ENCODE measurements around the gene BRD4.

Gene BRD4

DNA sequence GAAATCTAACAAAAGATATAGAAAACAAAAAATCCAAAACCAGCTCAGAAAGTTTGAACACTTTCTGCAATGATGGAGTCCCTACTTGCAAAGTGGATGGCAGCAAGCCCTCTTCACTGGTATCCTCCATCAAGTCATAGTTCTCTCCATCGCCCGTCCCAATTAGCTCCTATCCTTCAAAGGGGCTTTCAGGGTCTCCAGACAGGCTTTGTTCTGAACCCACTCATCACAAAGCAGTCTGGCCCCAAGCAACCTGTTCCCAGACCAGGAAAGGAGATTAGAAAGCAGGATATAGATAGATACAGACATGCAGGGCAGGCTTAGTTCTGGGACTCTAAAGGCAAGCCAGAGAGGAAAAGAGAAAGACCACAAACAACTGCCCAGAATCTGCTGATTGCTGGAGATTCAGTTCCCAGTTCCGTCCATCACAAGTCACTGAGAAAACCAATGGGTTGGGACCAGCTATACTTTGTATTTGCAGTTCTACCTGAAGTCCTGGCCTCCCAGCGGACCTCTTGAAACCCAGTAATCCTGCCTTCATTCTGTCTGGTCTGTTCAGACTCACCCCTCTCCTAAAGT lies 52.9 kb downstream of the BRD4 start:
- H3K9me3 ChIP-seq (ENCODE audit: low read depth, low read length): no peaks in the 10 kb centered on the region
- no peak overlapping the region for H3K27ac ChIP-seq
- H3K36me3 ChIP-seq (ENCODE audit: insufficient read depth, low read length): peaks cover 3% of the 10 kb centered on the region; the same call in 1 of the 2 replicates
- TF ChIP-seq FOXP2 (optimal IDR thresholded peaks at IDR 0.05; ENCODE audit: control extremely low read depth, extremely low read length, insufficient read depth): no peak
- no peak for TF ChIP-seq EZH2 (IDR thresholded peaks at IDR 0.05)
- TF ChIP-seq POLR2AphosphoS5 (IDR thresholded peaks at IDR 0.05; ENCODE audit: borderline replicate concordance, low read depth, low read length): no peak
- no peak overlapping the region for H3K9ac ChIP-seq (ENCODE audit: insufficient read length)
- no peak for DNase-seq (ENCODE audit: low read depth, low spot score)
- H3K4me3 ChIP-seq: no peak overlapping the region

GRCh38 chr19:15276620-15277215 lies 55.6 kb downstream of the BRD4 start:
- H3K9ac ChIP-seq (ENCODE audit: insufficient read length): no peak overlapping the region

GRCh38 chr19:15274477-15274876 lies 57.9 kb downstream of the BRD4 start:
- no peak overlapping the region for H3K27ac ChIP-seq
- H3K4me3 ChIP-seq: no peak overlapping the region
- TF ChIP-seq FOXP2 (optimal IDR thresholded peaks at IDR 0.05; ENCODE audit: control extremely low read depth, extremely low read length, insufficient read depth): no peak
- no peak for TF ChIP-seq POLR2AphosphoS5 (IDR thresholded peaks at IDR 0.05; ENCODE audit: borderline replicate concordance, low read depth, low read length)
- TF ChIP-seq EZH2 (IDR thresholded peaks at IDR 0.05): no peak
- no peak overlapping the region for H3K9ac ChIP-seq (ENCODE audit: insufficient read length)
- H3K36me3 ChIP-seq (ENCODE audit: insufficient read depth, low read length): peaks cover 43% of the 10 kb centered on the region
- no peaks in the 10 kb centered on the region for H3K9me3 ChIP-seq (ENCODE audit: low read depth, low read length)
- no peak for DNase-seq (ENCODE audit: low read depth, low spot score)

More at GRCh38 chr19:15276620-15277215, 55.6 kb downstream of the BRD4 start:
- DNase-seq (ENCODE audit: low read depth, low spot score): no peak
- TF ChIP-seq POLR2AphosphoS5 (IDR thresholded peaks at IDR 0.05; ENCODE audit: borderline replicate concordance, low read depth, low read length) (no peak), EZH2 (IDR thresholded peaks at IDR 0.05) (no peak), FOXP2 (optimal IDR thresholded peaks at IDR 0.05; ENCODE audit: control extremely low read depth, extremely low read length, insufficient read depth) (no peak)
- H3K27ac ChIP-seq: no peak overlapping the region
- no peaks in the 10 kb centered on the region for H3K9me3 ChIP-seq (ENCODE audit: low read depth, low read length)
- no peak overlapping the region for H3K4me3 ChIP-seq
- peaks cover 21% of the 10 kb centered on the region for H3K36me3 ChIP-seq (ENCODE audit: insufficient read depth, low read length)

GRCh38 chr19:15269806-15270205 lies 62.5 kb downstream of the BRD4 start:
- Histone ChIP-seq H3K4me3 (no peak overlapping the region), H3K27ac (no peak overlapping the region), H3K36me3 (ENCODE audit: insufficient read depth, low read length) (peaks cover 87% of the 10 kb centered on the region), H3K9me3 (ENCODE audit: low read depth, low read length) (no peaks in the 10 kb centered on the region), H3K9ac (ENCODE audit: insufficient read length) (no peak overlapping the region)
- no peak for DNase-seq (ENCODE audit: low read depth, low spot score)
- TF ChIP-seq EZH2 (IDR thresholded peaks at IDR 0.05) (no peak), FOXP2 (optimal IDR thresholded peaks at IDR 0.05; ENCODE audit: control extremely low read depth, extremely low read length, insufficient read depth) (no peak), POLR2AphosphoS5 (IDR thresholded peaks at IDR 0.05; ENCODE audit: borderline replicate concordance, low read depth, low read length) (no peak)

- no peak overlapping the region for H3K4me3 ChIP-seq
- no peak overlapping the region for H3K27ac ChIP-seq
- H3K9ac ChIP-seq (ENCODE audit: insufficient read length): no peak overlapping the region
- no peak for DNase-seq (ENCODE audit: low read depth, low spot score)
- TF ChIP-seq EZH2 (IDR thresholded peaks at IDR 0.05) (no peak), POLR2AphosphoS5 (IDR thresholded peaks at IDR 0.05; ENCODE audit: borderline replicate concordance, low read depth, low read length) (no peak), FOXP2 (optimal IDR thresholded peaks at IDR 0.05; ENCODE audit: control extremely low read depth, extremely low read length, insufficient read depth) (no peak)
- peaks cover 96% of the 10 kb centered on the region for H3K36me3 ChIP-seq (ENCODE audit: insufficient read depth, low read length)
- H3K9me3 ChIP-seq (ENCODE audit: low read depth, low read length): no peaks in the 10 kb centered on the region
These were observed 63.4 kb downstream of the BRD4 start for GRCh38 chr19:15268928-15269253.

DNA sequence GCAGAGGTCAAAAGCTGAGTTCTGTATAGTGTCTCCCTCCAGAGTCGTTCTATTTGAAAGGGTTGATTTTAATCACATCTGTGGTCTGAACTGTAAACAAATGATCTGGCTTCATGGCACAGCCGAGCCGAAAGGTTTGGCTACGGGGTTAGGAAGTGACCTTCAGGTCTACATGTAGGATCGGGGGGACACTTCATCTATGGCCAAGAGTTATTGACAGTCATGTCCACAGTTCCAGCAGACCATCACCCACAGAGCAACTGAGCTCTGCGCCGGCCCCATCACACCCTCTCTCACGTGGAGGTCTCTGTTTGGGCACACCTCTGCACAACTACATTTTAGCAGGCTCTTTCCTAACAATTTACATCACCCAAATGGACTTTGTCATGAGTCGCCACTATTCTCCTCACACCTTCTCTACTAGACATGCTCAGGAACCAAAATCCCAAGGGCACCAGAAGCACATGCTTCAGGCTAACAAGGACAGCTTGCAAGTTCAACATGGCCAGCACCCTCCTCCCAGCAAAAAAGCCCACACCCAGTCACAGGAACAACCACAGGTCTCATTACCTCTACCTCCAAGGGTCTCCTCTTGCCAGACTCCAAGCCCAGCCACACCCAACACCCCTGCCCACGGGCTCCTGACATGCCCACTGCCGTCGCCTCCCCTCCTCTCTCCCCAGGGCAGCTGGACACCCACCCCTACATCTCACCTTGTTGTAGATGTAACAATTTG lies 64.0 kb downstream of the BRD4 start:
- Histone ChIP-seq H3K27ac (no peak overlapping the region), H3K9ac (ENCODE audit: insufficient read length) (no peak overlapping the region), H3K36me3 (ENCODE audit: insufficient read depth, low read length) (peaks cover 100% of the 10 kb centered on the region), H3K4me3 (no peak overlapping the region), H3K9me3 (ENCODE audit: low read depth, low read length) (no peaks in the 10 kb centered on the region)
- DNase-seq (ENCODE audit: low read depth, low spot score): no peak
- TF ChIP-seq EZH2 (IDR thresholded peaks at IDR 0.05) (no peak), POLR2AphosphoS5 (IDR thresholded peaks at IDR 0.05; ENCODE audit: borderline replicate concordance, low read depth, low read length) (no peak), FOXP2 (optimal IDR thresholded peaks at IDR 0.05; ENCODE audit: control extremely low read depth, extremely low read length, insufficient read depth) (no peak)

DNA sequence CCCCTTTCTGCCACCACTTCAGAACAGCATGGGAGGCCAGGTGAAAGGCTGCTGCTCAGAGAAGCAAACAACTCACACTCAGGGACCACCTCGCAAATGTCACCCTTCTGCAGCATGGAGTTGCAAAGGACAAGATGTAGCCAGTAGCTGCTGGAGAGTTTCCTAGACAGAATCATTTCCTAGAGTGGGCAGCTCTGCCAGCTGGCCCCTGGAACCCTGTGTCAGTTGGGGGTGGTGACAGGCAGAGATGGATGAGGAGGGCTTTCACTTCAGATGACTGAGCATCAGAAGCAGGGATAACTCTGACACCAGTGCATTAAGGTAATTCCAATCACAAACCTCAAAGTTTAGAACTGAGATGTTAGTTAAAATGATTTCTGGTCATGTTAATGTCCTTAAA lies 65.7 kb downstream of the BRD4 start:
- no peak overlapping the region for H3K27ac ChIP-seq
- H3K36me3 ChIP-seq (ENCODE audit: insufficient read depth, low read length): peaks cover 96% of the 10 kb centered on the region
- DNase-seq (ENCODE audit: low read depth, low spot score): no peak
- no peak overlapping the region for H3K9ac ChIP-seq (ENCODE audit: insufficient read length)
- H3K4me3 ChIP-seq: no peak overlapping the region
- TF ChIP-seq EZH2 (IDR thresholded peaks at IDR 0.05): no peak
- no peak for TF ChIP-seq FOXP2 (optimal IDR thresholded peaks at IDR 0.05; ENCODE audit: control extremely low read depth, extremely low read length, insufficient read depth)
- no peak for TF ChIP-seq POLR2AphosphoS5 (IDR thresholded peaks at IDR 0.05; ENCODE audit: borderline replicate concordance, low read depth, low read length)
- no peaks in the 10 kb centered on the region for H3K9me3 ChIP-seq (ENCODE audit: low read depth, low read length)

DNA sequence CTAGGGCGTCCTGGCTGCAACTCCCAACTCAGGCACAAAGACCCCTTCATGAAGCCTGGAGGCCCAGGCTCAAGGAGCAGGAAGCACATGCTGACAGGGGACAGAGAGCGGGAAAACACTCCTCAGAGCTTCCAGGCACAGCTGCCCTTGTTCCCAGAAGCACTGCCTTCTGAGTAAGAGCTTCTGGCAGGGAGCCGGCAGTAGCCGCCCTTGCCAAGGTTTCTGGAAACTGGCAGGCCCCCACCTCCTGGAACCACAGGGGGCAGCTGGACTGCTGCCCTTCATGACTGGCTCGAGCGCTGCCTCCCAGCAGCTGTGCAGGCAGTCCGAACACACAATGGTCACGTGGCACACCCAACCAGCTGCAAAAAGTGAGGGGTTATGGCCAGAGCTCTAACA lies 66.5 kb downstream of the BRD4 start:
- Histone ChIP-seq H3K9me3 (ENCODE audit: low read depth, low read length) (no peaks in the 10 kb centered on the region), H3K27ac (no peak overlapping the region), H3K36me3 (ENCODE audit: insufficient read depth, low read length) (peaks cover 94% of the 10 kb centered on the region), H3K9ac (ENCODE audit: insufficient read length) (no peak overlapping the region), H3K4me3 (no peak overlapping the region)
- no peak for DNase-seq (ENCODE audit: low read depth, low spot score)
- TF ChIP-seq EZH2 (IDR thresholded peaks at IDR 0.05): no peak
- no peak for TF ChIP-seq FOXP2 (optimal IDR thresholded peaks at IDR 0.05; ENCODE audit: control extremely low read depth, extremely low read length, insufficient read depth)
- no peak for TF ChIP-seq POLR2AphosphoS5 (IDR thresholded peaks at IDR 0.05; ENCODE audit: borderline replicate concordance, low read depth, low read length)
